ENCODE measurements around the gene BET1. TPM values are rescaled to one million over a fixed set of nuclear protein-coding genes. Genes with fewer than 3 reads are reported as not detected.

Gene BET1
- total RNA-seq, 1 donor from 2014 or later: 2.4 TPM

DNA sequence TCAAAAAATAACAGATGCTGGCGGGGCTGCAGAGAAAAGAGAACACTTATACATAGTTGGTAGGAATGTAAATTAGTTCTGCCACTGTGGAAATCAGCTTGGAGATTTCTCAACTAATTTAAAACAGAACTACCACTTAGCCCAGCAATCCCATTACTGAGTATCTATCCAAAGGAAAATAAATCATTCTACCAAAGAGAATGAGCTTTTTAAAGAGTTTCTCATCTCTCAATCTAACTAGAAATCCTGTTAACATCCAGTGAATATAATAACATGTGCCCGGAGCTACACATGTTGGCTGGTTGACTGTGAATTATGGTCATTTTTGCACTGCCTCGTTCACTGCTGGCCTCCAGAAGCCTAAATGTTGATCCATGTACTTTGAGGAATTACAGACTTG, 39.3 kb downstream of the BET1 start:
- no peak for DNase-seq (ENCODE audit: low spot score in 2 of 2)
- no peaks in the 10 kb centered on the region for H3K36me3 ChIP-seq
- TF ChIP-seq, protein P1, sequence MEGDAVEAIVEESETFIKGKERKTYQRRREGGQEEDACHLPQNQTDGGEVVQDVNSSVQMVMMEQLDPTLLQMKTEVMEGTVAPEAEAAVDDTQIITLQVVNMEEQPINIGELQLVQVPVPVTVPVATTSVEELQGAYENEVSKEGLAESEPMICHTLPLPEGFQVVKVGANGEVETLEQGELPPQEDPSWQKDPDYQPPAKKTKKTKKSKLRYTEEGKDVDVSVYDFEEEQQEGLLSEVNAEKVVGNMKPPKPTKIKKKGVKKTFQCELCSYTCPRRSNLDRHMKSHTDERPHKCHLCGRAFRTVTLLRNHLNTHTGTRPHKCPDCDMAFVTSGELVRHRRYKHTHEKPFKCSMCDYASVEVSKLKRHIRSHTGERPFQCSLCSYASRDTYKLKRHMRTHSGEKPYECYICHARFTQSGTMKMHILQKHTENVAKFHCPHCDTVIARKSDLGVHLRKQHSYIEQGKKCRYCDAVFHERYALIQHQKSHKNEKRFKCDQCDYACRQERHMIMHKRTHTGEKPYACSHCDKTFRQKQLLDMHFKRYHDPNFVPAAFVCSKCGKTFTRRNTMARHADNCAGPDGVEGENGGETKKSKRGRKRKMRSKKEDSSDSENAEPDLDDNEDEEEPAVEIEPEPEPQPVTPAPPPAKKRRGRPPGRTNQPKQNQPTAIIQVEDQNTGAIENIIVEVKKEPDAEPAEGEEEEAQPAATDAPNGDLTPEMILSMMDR (IDR thresholded peaks at IDR 0.05): no peak
- H3K27ac ChIP-seq: no peak overlapping the region
- H3K4me3 ChIP-seq: no peak overlapping the region
- no peaks in the 10 kb centered on the region for H3K9me3 ChIP-seq
- H3K4me1 ChIP-seq: no peaks in the 10 kb centered on the region
- intact Hi-C loops (cut with DNase I): no loop called here
- H3K27me3 ChIP-seq: no peaks in the 10 kb centered on the region

DNA sequence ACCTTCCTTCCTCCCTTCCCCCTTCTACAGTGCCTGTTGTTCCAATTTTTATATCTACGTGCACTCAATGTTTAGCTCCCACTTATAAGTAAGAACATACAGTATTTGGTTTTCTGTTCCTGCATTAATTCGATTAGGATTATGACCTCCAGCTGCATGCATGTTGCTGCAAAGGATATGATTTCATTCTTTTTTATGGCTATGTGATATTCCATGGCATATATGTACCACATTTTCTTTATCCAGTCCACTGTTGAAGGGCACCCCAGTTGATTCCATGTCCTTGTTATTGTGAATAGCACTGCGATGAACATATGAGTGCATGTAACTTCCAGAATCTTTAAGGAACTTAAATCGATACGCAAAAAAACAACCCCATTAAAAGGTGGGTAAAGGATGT, 39.9 kb downstream of the BET1 start:
- Histone ChIP-seq H3K4me3 (no peak overlapping the region), H3K27ac (no peak overlapping the region), H3K4me1 (no peaks in the 10 kb centered on the region), H3K9me3 (no peaks in the 10 kb centered on the region), H3K27me3 (no peaks in the 10 kb centered on the region), H3K36me3 (no peaks in the 10 kb centered on the region)
- TF ChIP-seq, protein P1 (IDR thresholded peaks at IDR 0.05): no peak
- intact Hi-C loops (cut with DNase I): no loop called here
- no peak for DNase-seq (ENCODE audit: low spot score in 2 of 2)

DNA sequence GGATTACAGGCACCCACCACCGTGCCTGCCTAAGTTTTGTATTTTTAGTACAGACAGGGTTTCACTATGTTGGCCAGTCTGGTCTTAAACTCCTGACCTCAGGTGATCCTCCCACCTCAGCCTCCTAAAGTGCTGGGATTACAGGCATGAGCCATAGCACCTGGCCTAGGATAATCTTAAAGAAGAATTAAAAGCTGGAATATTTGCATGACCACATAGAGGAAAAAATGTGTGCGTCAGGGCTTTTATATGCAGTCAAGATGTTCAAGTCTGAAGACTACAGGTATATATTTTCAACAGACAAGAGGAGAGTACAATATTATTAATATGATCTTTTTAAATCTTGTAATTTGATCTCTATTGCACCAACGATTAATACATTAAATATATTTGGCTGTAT, 43.2 kb downstream of the BET1 start:
- no peak overlapping the region for H3K4me3 ChIP-seq
- H3K36me3 ChIP-seq: no peaks in the 10 kb centered on the region
- H3K27ac ChIP-seq: no peak overlapping the region
- H3K4me1 ChIP-seq: no peaks in the 10 kb centered on the region
- DNase-seq (ENCODE audit: low spot score in 2 of 2): no peak
- H3K9me3 ChIP-seq: no peaks in the 10 kb centered on the region
- intact Hi-C loops (cut with DNase I): no loop called here
- no peaks in the 10 kb centered on the region for H3K27me3 ChIP-seq
- TF ChIP-seq, protein P1 (IDR thresholded peaks at IDR 0.05): no peak

- H3K36me3 ChIP-seq: no peaks in the 10 kb centered on the region
- TF ChIP-seq, protein P1 (IDR thresholded peaks at IDR 0.05): no peak
- no peaks in the 10 kb centered on the region for H3K4me1 ChIP-seq
- H3K27me3 ChIP-seq: no peaks in the 10 kb centered on the region
- intact Hi-C loops (cut with DNase I): no loop called here
- H3K4me3 ChIP-seq: no peak overlapping the region
- H3K9me3 ChIP-seq: no peaks in the 10 kb centered on the region
- no peak for DNase-seq (ENCODE audit: low spot score in 2 of 2)
- H3K27ac ChIP-seq: no peak overlapping the region
Measured at GRCh38 chr7:93958651-93959050, 45.5 kb downstream of the BET1 start.

- Histone ChIP-seq H3K4me1 (no peaks in the 10 kb centered on the region), H3K4me3 (no peak overlapping the region), H3K27me3 (no peaks in the 10 kb centered on the region), H3K27ac (no peak overlapping the region), H3K36me3 (no peaks in the 10 kb centered on the region), H3K9me3 (no peaks in the 10 kb centered on the region)
- intact Hi-C loops (cut with DNase I): no loop called here
- TF ChIP-seq, protein P1 (IDR thresholded peaks at IDR 0.05): no peak
- no peak for DNase-seq (ENCODE audit: low spot score in 2 of 2)
Measured at GRCh38 chr7:93958216-93958615, 45.9 kb downstream of the BET1 start.

- no peaks in the 10 kb centered on the region for H3K27me3 ChIP-seq
- TF ChIP-seq, protein P1 (IDR thresholded peaks at IDR 0.05): no peak
- DNase-seq (ENCODE audit: low spot score in 2 of 2): no peak
- H3K36me3 ChIP-seq: no peaks in the 10 kb centered on the region
- no peak overlapping the region for H3K27ac ChIP-seq
- H3K4me1 ChIP-seq: no peaks in the 10 kb centered on the region
- H3K9me3 ChIP-seq: no peaks in the 10 kb centered on the region
- H3K4me3 ChIP-seq: no peak overlapping the region
- intact Hi-C loops (cut with DNase I): no loop called here
Measured at GRCh38 chr7:93957767-93958166, 46.4 kb downstream of the BET1 start.

Data from ascending aorta (tissue), 2 donors.